CD4-positive, alpha-beta T cell treated with Interleukin-6 at 100 ng/mL for 8 hours (primary cell): Measurements from ENCODE around the gene SGTA.
"Not testable (repeated sequence)": the region's sequence is repeated elsewhere in the genome, so short reads cannot be mapped to it uniquely, and the experiment has no call there.

Experiments
- DNase-seq: peaks from one replicate; pipeline ENCODE4 v3.0.0-alpha.2; 2020; ENCODE audit warnings: mixed read lengths, low spot score

Gene SGTA

GRCh38 chr19:2782936-2783780, at the start of gene SGTA:
Gene SGTA, minus strand, starts transcription at chr19:2783273. Its CDS starts 14,205 bp downstream, at chr19:2769068.
- peak; percentile 97 for DNase-seq

- DNase-seq: no peak
Measured at GRCh38 chr19:2827840-2828489, 44.9 kb upstream of the SGTA start.

DNA sequence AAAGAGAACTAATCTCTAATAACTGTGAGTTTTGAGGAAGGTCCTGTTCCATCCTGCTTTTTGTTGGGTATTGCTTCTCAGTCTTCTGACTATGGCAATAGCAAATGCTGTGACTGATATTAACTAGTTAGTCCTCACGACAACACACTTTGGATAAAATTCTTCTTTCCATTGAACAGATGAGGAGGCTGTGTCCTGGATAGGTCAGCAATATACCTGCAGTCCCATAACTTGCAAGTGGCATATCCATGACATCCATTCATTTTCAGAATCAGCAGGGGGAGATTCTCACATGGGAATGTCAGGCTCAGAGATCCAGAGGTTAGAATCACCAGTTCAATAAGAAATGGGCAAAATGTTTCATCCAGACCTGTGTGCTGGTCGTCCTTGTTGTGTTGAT, 43.9 kb upstream of the SGTA start:
- no peak for DNase-seq

- DNase-seq: no peak
Measured at GRCh38 chr19:2824129-2824528, 41.1 kb upstream of the SGTA start.

DNA sequence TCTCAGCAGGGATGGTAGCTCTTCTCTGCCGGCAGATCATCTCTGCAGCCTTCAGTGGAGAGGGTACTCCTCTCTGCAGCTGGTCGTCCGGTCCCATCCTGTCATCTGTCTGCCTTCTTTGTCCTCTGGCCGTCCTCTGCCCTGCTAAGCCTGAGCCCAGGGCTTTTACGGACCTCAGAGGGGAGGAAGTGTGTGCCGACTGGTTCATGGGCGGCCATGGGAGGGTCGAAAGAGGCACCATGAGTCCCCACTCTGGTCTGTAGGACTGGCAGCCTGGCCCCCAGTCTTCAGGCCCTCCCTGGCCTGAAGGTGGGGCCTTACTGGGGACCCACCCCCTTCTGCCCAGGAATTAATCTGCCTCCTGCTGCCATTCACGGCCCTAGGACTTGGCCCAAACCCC, 40.6 kb upstream of the SGTA start:
- DNase-seq: no peak

- no peak for DNase-seq
Measured at GRCh38 chr19:2822846-2823245, 39.8 kb upstream of the SGTA start.

DNA sequence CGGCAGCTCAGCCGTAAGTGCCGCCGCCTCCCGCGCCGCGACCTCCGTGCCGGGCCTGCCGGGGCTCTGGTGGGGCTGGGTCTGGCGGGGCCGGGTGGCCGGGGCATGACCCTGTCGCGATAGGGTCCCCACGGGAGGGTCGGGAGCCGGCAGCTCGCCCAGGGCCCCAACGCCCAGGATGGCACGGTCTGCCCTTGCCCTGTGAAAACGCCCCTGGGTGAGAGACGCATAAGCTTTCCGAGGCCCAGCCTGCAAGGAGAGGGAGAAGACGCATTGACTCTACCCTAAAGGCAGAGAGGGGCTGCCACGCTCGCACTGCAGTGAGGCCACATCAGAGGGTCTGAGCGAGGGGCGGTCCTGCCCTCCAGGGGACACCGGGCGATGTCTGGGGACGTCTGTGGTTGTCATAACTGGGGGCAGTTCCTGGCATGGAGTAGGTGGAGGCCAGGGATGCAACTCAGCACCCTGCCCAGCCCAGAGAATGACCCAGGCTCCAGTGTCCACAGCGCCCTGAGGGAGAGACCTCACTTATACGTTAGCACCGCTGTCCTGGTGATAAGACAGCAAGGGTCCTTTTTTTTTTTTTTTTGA, 37.1 kb upstream of the SGTA start:
- no peak for DNase-seq

DNA sequence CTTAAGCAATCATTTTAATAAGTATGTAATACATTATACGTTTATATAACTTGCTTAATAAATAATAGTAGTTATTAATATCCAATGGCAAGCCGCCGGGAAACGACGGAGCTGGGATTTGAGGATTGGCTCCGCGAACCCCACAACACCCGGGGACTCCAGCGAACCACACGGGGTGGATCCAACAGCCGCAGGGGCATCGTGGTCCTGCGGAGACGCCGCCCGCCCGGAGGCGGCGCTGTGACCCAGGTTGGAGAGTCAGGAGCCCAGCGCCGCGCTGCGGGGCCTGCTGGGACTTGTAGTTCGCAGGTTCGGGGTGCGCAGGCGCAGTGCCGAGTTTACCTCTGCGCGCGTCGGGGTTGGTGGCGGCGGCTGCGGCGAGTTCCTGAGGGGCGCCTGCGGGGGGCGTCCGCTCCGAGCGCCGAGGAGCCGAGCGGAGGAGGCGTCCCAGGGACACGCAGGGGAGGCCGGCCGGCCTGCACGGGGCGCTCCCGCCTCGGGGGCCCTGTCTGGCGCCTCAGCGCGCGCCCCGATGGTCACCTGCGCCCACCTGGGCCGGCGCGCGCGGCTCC, 36.6 kb upstream of the SGTA start, which contains the start of gene ZNF554:
TSS of gene ZNF554 (plus strand) at position 329 of the 572 bp plus-strand sequence. CDS start at position 533, 204 bp downstream.
- DNase-seq: peak; percentile 98

GRCh38 chr19:2817237-2817829, 34.3 kb upstream of the SGTA start:
- DNase-seq: not testable (repeated sequence)

DNA sequence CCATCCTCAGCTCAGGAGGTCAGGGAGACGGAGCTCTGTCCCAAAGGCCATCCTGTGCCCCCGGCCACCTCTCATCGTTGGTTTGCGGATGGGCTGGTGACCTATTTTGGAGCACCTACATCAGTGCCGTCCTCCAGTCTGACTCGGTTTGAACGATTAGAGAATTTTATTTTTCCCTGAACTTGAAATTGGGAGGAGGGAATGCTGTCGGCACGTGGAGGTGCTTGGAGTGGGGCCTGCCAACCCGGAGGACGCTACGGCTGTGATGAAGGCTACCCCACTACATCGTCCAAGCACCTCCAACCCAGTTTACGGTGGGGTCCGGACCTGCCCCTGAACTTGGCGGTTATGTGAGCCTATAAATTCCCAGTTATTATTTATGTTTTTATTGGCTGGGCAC, 33.6 kb upstream of the SGTA start:
- DNase-seq: no peak

DNA sequence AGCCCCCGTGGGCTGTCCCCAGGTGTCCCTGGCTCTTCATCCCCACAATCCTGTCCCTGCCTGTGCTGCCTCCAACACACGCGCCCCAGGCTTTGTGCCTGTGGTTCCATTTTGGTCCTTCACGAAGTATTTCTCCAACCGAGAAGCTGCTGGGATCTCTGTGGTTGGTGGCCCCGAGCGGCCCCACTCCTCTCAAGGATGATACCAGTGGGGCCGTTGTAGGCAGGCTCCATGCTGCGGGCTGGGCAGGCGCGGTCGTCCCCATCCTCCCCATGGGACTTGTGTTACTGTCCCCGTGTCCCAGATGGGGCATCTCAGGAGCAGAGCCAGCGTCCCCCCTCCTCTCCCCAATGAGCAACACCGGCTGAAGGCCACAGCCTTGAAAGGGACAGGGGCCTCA, 32.9 kb upstream of the SGTA start:
- no peak for DNase-seq

DNA sequence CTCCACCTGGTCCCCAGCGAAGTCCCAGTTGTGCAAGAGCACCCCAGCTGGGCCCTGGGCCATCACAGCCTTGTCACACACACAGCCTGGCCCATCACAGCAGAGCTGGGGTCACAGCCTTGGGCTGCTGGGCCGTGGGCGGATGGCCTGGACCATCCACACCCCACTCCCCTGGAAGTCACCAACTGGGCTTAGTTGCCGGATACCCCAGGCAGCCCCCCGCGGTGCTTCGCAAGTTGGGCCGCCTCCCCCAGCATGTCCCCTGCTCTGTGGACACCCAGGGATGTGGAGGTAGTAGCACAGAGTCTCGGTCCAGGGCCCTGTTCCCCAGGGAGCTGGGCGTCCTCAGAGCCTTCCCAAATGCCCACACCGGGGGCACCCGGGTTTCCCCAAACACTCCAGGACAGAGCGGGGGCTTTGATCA, 32.1 kb upstream of the SGTA start:
- no peak for DNase-seq

DNA sequence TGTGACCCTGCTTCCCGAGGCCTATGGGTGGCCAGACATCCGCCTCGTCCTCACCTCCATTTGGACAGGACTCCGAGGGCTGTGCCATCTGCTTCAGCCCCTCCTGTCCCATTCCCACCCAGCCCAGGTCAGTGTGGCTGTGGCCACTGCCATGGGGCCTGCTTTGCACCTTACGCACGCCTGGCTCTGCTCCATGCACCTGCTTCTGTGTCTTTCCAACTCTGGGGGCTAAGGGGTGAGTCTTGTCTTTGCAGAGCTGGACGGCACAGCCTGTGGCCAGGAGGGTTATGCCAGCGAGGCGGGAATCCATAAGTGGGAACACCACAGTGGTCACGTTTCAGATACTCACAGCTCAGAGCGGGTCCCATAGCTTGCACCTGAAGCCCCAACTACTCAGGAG, 31.4 kb upstream of the SGTA start:
- no peak for DNase-seq

DNA sequence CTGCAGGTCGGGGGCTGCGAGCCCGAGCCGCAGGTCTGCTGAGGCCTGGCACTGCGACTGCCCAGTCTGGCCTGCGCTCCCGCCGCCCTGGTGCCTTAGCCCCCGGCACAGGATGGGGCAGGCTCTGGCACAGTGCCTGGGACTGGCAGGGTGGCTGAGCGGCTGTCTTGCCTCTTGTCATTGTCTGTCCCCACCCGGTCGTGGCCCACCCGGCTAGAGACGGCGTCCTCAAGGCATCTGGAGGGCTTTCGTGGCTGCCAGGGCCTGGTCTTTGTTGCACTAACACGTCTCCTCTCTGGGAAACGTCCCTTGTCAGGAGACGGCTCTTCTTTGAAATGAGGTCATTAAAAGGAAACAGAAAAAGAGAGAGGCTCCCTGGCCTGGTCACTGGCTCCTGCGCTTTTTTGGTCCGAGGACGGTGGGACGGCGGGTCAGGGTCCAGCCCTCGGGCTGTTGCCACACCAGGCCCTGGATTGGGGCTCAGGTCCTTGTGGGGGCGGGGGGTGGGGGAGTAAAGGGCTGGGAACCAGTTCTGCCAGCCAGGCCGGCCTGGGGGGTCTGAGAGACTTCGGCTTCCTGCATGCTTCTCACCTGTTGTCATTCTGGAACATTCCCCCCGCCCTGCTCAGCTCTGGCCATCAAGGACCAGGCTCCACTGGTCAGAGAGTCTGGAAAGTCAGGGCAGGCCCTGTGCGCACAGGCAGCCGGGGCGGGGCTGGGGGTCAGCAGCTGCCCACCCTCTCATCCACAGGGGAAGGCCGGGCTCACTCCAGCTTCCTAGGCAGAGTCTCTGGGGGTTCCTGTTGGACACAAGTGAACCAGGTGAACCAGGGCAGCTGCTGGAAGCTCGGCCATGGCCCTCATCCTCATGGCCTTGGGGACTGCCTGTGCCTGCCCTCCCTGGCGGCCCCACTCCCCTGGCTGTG, 30.4 kb upstream of the SGTA start:
- no peak for DNase-seq

GRCh38 chr19:2812414-2813234, 29.6 kb upstream of the SGTA start:
- DNase-seq: no peak

DNA sequence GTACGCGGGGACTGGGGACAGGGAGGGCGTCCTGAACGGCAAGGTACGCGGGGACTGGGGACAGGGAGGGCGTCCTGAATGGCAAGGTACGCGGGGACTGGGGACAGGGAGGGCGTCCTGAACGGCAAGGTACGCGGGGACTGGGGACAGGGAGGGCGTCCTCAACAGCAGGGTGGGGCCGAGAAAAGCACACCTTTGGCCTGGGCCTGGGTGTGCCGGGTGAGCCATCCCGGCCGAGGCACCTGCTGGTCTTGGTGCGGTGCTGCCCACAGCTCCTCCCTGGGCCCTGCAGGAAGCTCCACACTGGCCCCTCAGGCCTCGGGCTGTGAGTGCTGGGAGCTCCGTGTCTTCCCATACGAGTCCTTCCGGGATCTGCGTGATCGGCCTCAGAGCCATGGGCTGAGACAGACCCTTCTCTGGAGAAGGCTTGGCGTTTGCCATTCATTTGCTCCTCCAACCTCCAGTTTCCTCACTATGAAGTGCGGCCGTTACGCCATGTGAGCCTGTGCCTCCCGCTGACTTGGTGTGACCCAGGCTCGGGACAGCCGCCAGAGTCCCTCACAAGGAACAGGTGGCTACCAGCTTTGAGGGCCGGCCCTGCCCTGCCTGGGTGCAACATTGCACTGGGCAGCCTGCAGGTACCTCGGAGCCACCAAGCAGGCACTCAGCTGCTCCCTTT, 28.8 kb upstream of the SGTA start:
- DNase-seq: no peak

DNA sequence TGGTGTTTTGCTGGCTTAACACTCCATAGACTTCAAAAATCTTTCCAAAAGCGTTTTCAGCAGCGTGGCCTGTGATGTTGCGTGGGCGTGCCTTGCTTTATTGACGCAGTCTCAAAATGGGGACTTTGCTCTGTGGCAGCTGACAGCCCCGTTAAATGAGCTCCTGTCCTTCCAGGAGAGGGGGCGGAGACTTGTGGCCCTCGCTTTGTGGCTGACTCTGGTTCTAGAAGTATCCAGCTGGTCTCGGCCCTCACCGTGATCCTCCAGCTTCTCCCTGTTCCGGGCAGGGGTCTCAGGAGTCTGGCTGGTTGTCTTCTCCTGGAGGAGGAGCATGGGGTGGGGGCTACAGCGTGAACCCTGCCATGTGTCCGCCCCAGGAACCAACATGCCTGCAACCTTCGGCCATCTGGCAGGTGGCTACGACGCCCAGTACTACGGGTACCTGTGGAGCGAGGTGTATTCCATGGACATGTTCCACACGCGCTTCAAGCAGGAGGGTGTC, 28.2 kb upstream of the SGTA start:
- DNase-seq: no peak

DNA sequence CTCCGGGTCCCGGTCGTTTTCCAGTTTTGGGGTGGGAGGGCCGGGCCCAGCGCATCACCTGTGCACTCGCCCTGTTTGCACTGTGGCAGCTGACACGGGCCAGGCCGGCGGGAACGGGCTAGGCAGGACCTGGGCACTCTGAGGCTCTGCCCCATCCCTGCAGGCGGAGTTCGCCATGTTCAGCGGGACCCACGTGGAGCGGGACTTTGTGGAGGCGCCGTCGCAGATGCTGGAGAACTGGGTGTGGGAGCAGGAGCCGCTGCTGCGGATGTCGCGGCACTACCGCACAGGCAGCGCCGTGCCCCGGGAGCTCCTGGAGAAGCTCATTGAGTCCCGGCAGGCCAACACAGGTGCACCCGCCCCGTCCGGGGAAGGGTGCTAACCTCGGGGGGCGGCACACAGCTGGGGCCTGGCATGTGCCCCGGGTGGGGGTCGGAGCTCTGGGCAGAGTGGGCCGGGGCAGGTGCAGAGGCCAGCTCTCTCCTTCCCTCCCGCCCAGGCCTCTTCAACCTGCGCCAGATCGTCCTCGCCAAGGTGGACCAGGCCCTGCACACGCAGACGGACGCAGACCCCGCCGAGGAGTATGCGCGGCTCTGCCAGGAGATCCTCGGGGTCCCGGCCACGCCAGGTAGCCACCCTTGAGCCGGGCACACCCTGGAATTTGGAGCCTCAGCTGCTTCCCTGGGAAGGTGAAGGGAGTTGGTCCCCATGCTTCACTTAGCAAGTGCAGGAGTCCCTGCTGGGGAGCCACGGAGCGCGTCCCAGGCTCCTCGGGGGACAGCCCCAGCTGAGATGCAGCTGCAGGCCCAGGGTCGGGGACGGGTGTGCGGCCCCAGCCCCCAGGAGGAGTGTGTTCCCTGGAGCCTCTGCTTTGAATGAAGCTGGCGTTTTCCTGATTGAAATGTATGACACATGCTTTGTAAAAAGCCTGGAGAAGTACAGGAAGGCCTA, 27.3 kb upstream of the SGTA start:
- DNase-seq: no peak
